Measurements from ENCODE around the gene KCNMB4. TPM values are rescaled to one million over a fixed set of nuclear protein-coding genes. Genes with fewer than 3 reads are reported as not detected.

The KCNMB4 gene
- total and polyA plus RNA-seq, 2 experiments from 2014 or later, result 4.3 to 9.2 TPM

DNA sequence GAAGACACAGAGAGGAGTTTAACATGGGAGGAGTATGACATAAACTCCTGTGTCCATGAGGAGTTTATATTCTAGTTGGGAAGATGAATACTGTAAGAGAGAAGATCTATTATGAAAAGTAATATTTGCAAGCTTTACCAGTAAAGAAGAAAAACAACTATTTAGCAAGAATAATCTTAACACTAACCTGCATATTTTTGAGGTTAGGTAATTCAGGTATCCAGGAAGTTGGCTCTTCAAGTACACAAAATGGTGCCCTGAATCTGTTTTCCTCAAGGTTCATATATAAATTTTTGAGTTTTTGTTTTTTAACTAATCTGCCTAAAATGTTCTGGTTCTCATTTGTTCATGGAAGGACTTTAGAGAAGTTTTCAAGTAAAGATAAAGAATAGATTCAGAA is 33.9 kb upstream of the KCNMB4 start:
- no peak for DNase-seq (ENCODE audit: low spot score)
- Histone ChIP-seq H3K4me2 (no peak overlapping the region), H3K9me2 (replicated peaks; ENCODE audit: insufficient read depth) (no peaks in the 10 kb centered on the region), H3K4me3 (no peak overlapping the region), H3K27me3 (no peaks in the 10 kb centered on the region), H4K20me1 (ENCODE audit: insufficient read depth, poor library complexity, severe bottlenecking) (no peaks in the 10 kb centered on the region), H3K4me1 (ENCODE audit: insufficient read depth) (no peaks in the 10 kb centered on the region), H3K9me3 (ENCODE audit: low read depth) (no peaks in the 10 kb centered on the region), H3K79me2 (peaks cover 15% of the 10 kb centered on the region), H3K36me3 (replicated peaks; ENCODE audit: insufficient read depth, low read depth) (no peaks in the 10 kb centered on the region), H2AFZ (no peak overlapping the region), H3K27ac (no peak overlapping the region)
- no peak for TF ChIP-seq EZH2 (IDR thresholded peaks at IDR 0.05; ENCODE audit: borderline replicate concordance)
- no peak for TF ChIP-seq EZH2phosphoT487 (IDR thresholded peaks at IDR 0.05; ENCODE audit: low read depth, severe bottlenecking, unreplicated experiment)
- TF ChIP-seq, protein P1, sequence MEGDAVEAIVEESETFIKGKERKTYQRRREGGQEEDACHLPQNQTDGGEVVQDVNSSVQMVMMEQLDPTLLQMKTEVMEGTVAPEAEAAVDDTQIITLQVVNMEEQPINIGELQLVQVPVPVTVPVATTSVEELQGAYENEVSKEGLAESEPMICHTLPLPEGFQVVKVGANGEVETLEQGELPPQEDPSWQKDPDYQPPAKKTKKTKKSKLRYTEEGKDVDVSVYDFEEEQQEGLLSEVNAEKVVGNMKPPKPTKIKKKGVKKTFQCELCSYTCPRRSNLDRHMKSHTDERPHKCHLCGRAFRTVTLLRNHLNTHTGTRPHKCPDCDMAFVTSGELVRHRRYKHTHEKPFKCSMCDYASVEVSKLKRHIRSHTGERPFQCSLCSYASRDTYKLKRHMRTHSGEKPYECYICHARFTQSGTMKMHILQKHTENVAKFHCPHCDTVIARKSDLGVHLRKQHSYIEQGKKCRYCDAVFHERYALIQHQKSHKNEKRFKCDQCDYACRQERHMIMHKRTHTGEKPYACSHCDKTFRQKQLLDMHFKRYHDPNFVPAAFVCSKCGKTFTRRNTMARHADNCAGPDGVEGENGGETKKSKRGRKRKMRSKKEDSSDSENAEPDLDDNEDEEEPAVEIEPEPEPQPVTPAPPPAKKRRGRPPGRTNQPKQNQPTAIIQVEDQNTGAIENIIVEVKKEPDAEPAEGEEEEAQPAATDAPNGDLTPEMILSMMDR (IDR thresholded peaks at IDR 0.05; ENCODE audit: poor library complexity), result no peak

DNA sequence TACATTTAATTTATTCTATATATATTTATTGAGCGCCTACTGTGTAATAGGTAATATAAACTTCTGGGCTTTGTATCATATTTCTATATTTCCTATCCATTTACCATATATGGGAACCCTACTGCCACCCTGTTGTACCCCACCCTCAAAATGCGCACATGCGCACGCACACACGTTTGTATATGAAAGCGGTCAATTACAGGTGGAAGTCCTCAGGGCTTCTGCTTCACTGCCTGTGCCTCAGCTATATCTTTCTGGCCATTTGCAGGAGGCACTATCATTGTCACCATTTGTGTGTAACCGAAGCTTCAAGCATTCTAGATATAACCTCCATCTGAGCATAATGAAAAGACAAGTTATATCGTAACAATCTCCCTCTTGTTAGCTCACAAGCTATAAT is 31.3 kb upstream of the KCNMB4 start:
- Histone ChIP-seq H3K9me3 (ENCODE audit: low read depth) (no peaks in the 10 kb centered on the region), H2AFZ (no peak overlapping the region), H3K27me3 (no peaks in the 10 kb centered on the region), H4K20me1 (ENCODE audit: insufficient read depth, poor library complexity, severe bottlenecking) (no peaks in the 10 kb centered on the region), H3K9me2 (replicated peaks; ENCODE audit: insufficient read depth) (no peaks in the 10 kb centered on the region), H3K4me2 (no peak overlapping the region), H3K27ac (no peak overlapping the region), H3K4me1 (ENCODE audit: insufficient read depth) (no peaks in the 10 kb centered on the region), H3K36me3 (replicated peaks; ENCODE audit: insufficient read depth, low read depth) (no peaks in the 10 kb centered on the region), H3K4me3 (no peak overlapping the region), H3K79me2 (no peaks in the 10 kb centered on the region)
- over 99% methylated on average over 8 of the region's 8 CpGs for WGBS (ENCODE audit: low lambda C conversion rate, missing lambda C conversion rate)
- DNase-seq (ENCODE audit: low spot score), result no peak
- TF ChIP-seq, protein P1 (IDR thresholded peaks at IDR 0.05; ENCODE audit: poor library complexity), result no peak
- TF ChIP-seq EZH2phosphoT487 (IDR thresholded peaks at IDR 0.05; ENCODE audit: low read depth, severe bottlenecking, unreplicated experiment) (no peak), EZH2 (IDR thresholded peaks at IDR 0.05; ENCODE audit: borderline replicate concordance) (no peak)

DNA sequence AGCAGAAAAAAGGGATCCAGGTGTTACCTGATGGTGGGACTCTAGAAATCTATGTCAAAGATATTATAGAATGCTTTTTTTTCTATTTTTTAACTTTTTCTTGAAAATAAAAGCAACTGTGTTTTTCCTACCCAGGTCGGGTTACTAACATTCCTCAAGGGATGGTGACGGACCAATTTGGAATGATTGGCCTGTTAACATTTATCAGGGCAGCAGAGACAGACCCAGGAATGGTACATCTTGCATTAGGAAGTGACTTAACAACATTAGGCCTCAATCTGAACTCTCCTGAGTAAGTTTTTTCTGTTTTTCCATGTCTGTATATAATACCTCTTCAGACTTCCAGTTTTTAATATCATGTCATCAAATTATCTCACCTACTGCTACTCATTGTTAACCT is 27.6 kb upstream of the KCNMB4 start:
- no peak overlapping the region for H3K4me3 ChIP-seq
- no peaks in the 10 kb centered on the region for H3K27me3 ChIP-seq
- no peak overlapping the region for H3K27ac ChIP-seq
- H3K36me3 ChIP-seq (replicated peaks; ENCODE audit: insufficient read depth, low read depth), result no peaks in the 10 kb centered on the region
- no peak overlapping the region for H3K4me2 ChIP-seq
- WGBS (ENCODE audit: low lambda C conversion rate, missing lambda C conversion rate), result 89% methylated on average over 2 of the region's 2 CpGs
- H3K79me2 ChIP-seq, result no peaks in the 10 kb centered on the region
- H3K4me1 ChIP-seq (ENCODE audit: insufficient read depth), result no peaks in the 10 kb centered on the region
- H2AFZ ChIP-seq, result no peak overlapping the region
- no peak for TF ChIP-seq EZH2phosphoT487 (IDR thresholded peaks at IDR 0.05; ENCODE audit: low read depth, severe bottlenecking, unreplicated experiment)
- TF ChIP-seq, protein P1 (IDR thresholded peaks at IDR 0.05; ENCODE audit: poor library complexity), result no peak
- no peak for TF ChIP-seq EZH2 (IDR thresholded peaks at IDR 0.05; ENCODE audit: borderline replicate concordance)
- DNase-seq (ENCODE audit: low spot score), result no peak
- H3K9me2 ChIP-seq (replicated peaks; ENCODE audit: insufficient read depth), result no peaks in the 10 kb centered on the region
- no peaks in the 10 kb centered on the region for H4K20me1 ChIP-seq (ENCODE audit: insufficient read depth, poor library complexity, severe bottlenecking)
- H3K9me3 ChIP-seq (ENCODE audit: low read depth), result no peaks in the 10 kb centered on the region

DNA sequence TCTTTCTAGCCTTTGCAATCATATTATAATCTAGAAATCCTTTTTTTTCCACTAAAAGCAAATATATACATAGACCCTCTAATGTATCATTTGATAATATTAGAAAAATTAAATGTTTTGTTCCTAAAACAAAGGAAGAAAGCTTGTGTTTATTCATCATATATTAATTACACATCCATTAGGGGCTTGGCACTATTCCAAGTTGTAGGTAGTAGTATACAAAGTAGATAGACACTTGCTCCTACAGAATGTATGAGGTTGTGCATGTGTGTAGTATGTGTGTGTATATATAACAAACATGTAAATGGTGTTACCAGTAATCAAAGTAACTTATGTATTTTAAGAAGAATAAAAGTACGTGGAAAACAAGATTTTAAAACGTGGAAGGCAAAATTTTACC is 15.0 kb upstream of the KCNMB4 start:
- Histone ChIP-seq H3K36me3 (replicated peaks; ENCODE audit: insufficient read depth, low read depth) (no peaks in the 10 kb centered on the region), H3K9me2 (replicated peaks; ENCODE audit: insufficient read depth) (no peaks in the 10 kb centered on the region), H3K79me2 (no peaks in the 10 kb centered on the region), H2AFZ (no peak overlapping the region), H3K4me1 (ENCODE audit: insufficient read depth) (no peaks in the 10 kb centered on the region), H3K4me2 (no peak overlapping the region), H3K27me3 (no peaks in the 10 kb centered on the region), H3K27ac (no peak overlapping the region), H3K9me3 (ENCODE audit: low read depth) (no peaks in the 10 kb centered on the region), H3K4me3 (no peak overlapping the region), H4K20me1 (ENCODE audit: insufficient read depth, poor library complexity, severe bottlenecking) (no peaks in the 10 kb centered on the region)
- 98% methylated on average over 2 of the region's 2 CpGs for WGBS (ENCODE audit: low lambda C conversion rate, missing lambda C conversion rate)
- TF ChIP-seq EZH2phosphoT487 (IDR thresholded peaks at IDR 0.05; ENCODE audit: low read depth, severe bottlenecking, unreplicated experiment), result no peak
- TF ChIP-seq, protein P1 (IDR thresholded peaks at IDR 0.05; ENCODE audit: poor library complexity), result no peak
- TF ChIP-seq EZH2 (IDR thresholded peaks at IDR 0.05; ENCODE audit: borderline replicate concordance), result no peak
- DNase-seq (ENCODE audit: low spot score), result no peak
